ENCODE data around the gene EEFSEC. TPM values are rescaled to one million over a fixed set of nuclear protein-coding genes. Genes with fewer than 3 reads are reported as not detected.

Gene EEFSEC
- polyA plus RNA-seq, 1 experiment: 6.8 TPM

DNA sequence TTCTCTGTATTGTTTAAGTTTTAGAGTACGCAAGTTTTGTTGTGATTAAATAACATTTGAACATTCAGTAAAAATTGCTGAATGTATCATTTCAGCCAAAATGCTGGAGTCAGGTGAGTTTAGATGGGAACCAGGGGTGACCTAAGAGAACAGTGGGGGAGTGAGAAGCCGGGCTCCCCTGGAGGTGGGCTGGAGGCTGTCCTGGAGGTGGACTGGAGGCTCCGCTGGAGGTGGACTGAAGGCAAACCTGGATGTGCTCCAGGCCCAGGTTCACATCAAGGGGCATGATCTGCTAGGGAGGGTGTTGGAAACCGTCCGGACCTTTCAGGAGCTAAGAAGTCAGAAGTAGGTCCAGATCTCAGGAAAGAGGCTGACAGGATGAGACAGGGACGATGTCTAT is 289.7 kb downstream of the EEFSEC start:
- Histone ChIP-seq H3K27me3 (ENCODE audit: control insufficient read depth, insufficient read depth, low read length) (peaks cover 48% of the 10 kb centered on the region), H3K27ac (ENCODE audit: low read depth, low read length) (no peak overlapping the region), H3K9me3 (ENCODE audit: control insufficient read depth, insufficient read depth, low read length) (no peaks in the 10 kb centered on the region), H3K4me3 (ENCODE audit: low read depth, low read length) (no peak overlapping the region)
- no peak for DNase-seq (ENCODE audit: low read depth, low spot score)
- POLR2A ChIA-PET: no interaction called here
- CTCF ChIA-PET: no interaction called here
- TF ChIP-seq, protein P1, sequence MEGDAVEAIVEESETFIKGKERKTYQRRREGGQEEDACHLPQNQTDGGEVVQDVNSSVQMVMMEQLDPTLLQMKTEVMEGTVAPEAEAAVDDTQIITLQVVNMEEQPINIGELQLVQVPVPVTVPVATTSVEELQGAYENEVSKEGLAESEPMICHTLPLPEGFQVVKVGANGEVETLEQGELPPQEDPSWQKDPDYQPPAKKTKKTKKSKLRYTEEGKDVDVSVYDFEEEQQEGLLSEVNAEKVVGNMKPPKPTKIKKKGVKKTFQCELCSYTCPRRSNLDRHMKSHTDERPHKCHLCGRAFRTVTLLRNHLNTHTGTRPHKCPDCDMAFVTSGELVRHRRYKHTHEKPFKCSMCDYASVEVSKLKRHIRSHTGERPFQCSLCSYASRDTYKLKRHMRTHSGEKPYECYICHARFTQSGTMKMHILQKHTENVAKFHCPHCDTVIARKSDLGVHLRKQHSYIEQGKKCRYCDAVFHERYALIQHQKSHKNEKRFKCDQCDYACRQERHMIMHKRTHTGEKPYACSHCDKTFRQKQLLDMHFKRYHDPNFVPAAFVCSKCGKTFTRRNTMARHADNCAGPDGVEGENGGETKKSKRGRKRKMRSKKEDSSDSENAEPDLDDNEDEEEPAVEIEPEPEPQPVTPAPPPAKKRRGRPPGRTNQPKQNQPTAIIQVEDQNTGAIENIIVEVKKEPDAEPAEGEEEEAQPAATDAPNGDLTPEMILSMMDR (IDR thresholded peaks at IDR 0.05; ENCODE audit: low read depth, low read length): no peak

DNA sequence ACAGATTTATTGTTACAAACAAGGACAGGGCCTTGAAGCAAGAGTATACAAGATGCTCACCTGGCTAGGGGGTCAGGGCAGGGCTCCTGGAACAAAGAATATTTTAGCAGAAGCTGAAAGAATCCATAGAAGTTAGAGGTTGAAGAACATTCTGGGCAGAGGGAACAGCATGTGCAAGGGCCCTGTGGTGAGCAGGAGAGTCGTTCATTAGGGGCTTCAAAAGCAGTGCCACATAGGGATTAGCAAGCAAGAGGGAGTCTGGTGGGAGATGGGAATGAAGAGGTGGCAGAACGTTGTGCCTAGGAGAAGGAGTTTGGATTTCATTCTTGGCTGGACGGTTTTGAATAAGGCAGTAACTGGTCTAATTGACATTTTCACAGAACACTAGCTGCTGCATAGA is 290.5 kb downstream of the EEFSEC start:
- Histone ChIP-seq H3K27me3 (ENCODE audit: control insufficient read depth, insufficient read depth, low read length) (peaks cover 48% of the 10 kb centered on the region), H3K27ac (ENCODE audit: low read depth, low read length) (no peak overlapping the region), H3K4me3 (ENCODE audit: low read depth, low read length) (no peak overlapping the region), H3K9me3 (ENCODE audit: control insufficient read depth, insufficient read depth, low read length) (no peaks in the 10 kb centered on the region)
- DNase-seq (ENCODE audit: low read depth, low spot score): no peak
- ChIA-PET CTCF (no interaction called here), POLR2A (no interaction called here)
- TF ChIP-seq, protein P1 (IDR thresholded peaks at IDR 0.05; ENCODE audit: low read depth, low read length): no peak

DNA sequence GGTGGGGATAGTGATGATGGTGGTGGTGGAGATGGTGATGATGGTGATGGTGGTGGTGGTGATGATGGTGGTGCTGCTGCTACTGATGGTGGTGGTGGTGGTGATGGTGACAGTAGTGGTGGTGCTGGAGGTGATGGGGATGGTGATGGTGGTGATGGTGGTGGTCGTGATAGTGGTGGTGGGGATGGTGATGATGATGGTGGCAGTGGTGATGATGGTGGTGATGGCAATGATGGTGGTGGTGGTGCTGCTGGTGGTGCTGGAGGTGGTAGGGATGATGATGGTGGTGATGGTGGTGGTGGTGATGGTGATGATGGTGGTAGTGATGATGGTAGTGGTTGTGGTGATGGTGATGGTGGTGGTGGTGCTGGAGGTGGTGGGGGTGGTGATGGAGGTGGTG is 292.1 kb downstream of the EEFSEC start:
- H3K9me3 ChIP-seq (ENCODE audit: control insufficient read depth, insufficient read depth, low read length): no peaks in the 10 kb centered on the region; the same call in 1 of the 2 replicates
- DNase-seq (ENCODE audit: low read depth, low spot score): no peak
- H3K27ac ChIP-seq (ENCODE audit: low read depth, low read length): no peak overlapping the region
- POLR2A ChIA-PET: no interaction called here
- H3K4me3 ChIP-seq (ENCODE audit: low read depth, low read length): no peak overlapping the region
- H3K27me3 ChIP-seq (ENCODE audit: control insufficient read depth, insufficient read depth, low read length): peaks cover 34% of the 10 kb centered on the region
- CTCF ChIA-PET: no interaction called here
- TF ChIP-seq, protein P1 (IDR thresholded peaks at IDR 0.05; ENCODE audit: low read depth, low read length): no peak

GRCh38 chr3:128446821-128447220 is 293.5 kb downstream of the EEFSEC start:
- no peak for DNase-seq (ENCODE audit: low read depth, low spot score)
- ChIA-PET POLR2A (no interaction called here), CTCF (no interaction called here)
- Histone ChIP-seq H3K4me3 (ENCODE audit: low read depth, low read length) (no peak overlapping the region), H3K27ac (ENCODE audit: low read depth, low read length) (no peak overlapping the region), H3K9me3 (ENCODE audit: control insufficient read depth, insufficient read depth, low read length) (no peaks in the 10 kb centered on the region; the same call in 1 of the 2 replicates), H3K27me3 (ENCODE audit: control insufficient read depth, insufficient read depth, low read length) (peaks cover 32% of the 10 kb centered on the region)
- TF ChIP-seq, protein P1 (IDR thresholded peaks at IDR 0.05; ENCODE audit: low read depth, low read length): no peak

DNA sequence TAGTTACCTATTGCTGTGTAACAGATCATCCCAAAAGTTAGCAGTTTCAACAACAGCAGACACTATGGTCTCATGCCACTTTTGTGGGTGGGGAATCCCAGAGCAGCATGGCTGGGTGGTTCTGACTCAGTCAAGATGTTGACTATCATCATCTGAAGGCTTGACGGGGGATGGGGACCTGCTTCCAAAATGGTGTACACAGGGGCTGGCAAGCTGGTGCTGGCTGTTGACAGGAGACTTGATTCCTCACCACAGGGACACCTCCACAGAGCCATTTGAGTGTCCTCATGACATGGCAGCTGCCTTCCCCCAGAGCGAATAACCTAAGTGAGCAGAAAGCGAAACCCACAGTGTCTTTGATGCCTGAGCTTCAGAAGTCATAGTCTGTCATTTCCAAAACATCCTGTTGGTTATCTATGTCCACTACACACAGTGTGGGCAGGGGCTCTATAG is 294.3 kb downstream of the EEFSEC start:
- Histone ChIP-seq H3K4me3 (ENCODE audit: low read depth, low read length) (no peak overlapping the region), H3K9me3 (ENCODE audit: control insufficient read depth, insufficient read depth, low read length) (no peaks in the 10 kb centered on the region; the same call in 1 of the 2 replicates), H3K27ac (ENCODE audit: low read depth, low read length) (no peak overlapping the region), H3K27me3 (ENCODE audit: control insufficient read depth, insufficient read depth, low read length) (peaks cover 31% of the 10 kb centered on the region)
- ChIA-PET CTCF (no interaction called here), POLR2A (interaction anchor here (0.7 kb wide), 1 partner anchor 41 kb away, joined by 3 read pairs; no protein-coding TSS in a partner anchor)
- TF ChIP-seq, protein P1 (IDR thresholded peaks at IDR 0.05; ENCODE audit: low read depth, low read length): no peak
- no peak for DNase-seq (ENCODE audit: low read depth, low spot score)

Measured in AG04450 (cell line).